Hematopoietic multipotent progenitor cell (in vitro differentiated cells): ENCODE data around the gene TMEM141. TPM values are rescaled to one million over a fixed set of nuclear protein-coding genes. Genes with fewer than 3 reads are reported as not detected.

Source experiments
- DNase-seq, 3 donors: peaks; one replicate each; pipeline ENCODE4 v3.0.0-alpha.2; 2011 to 2015; ENCODE audit warnings: low read depth in 2 of 3, low spot score in 2 of 3
- small RNA-seq: library from RNA; depleted of rRNA; stranded (forward); fragments of <200 nt; gene quantifications from one replicate; pipeline ENCODE3, GENCODE V24; 2012
- total RNA-seq: library from RNA; depleted of rRNA; stranded (reverse); fragments of >200 nt; gene quantifications from one replicate; pipeline ENCODE4 v1.2.3, GENCODE V29; 2012

Gene TMEM141
- total RNA-seq, 1 donor: 47.1 TPM

DNA sequence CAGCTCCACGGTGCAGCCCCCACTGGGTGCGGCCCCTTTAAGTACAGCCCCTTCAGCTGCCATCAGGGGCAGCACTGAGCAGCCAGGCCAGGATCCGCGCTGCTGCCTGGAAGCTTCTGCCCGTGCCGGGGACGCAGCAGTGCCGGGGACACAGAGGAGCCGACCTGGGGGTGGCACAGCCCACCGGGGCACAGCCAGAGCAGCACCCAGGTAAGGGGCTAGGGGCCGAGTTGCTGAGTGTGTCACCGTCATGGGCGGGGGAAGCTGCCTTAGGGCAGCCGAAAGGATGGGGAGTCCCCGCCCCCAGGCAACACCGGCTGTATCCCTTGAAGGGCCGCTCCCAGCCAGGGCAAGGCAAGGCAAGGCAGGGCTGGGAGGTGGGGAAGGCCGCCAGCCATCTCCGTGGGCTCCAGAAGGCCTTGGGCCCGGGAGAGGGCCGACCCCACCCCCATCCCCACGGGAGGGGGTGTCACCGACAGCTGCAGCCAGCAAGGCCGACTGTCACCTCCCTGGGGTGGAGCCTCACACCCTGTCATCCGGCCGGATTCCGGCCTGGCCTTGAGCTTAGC lies 51.3 kb downstream of the TMEM141 start, which contains the start of gene AJM1:
AJM1 (plus strand) TSS at position 99 of the 569 bp plus-strand sequence. CDS start 1,937 bp downstream, outside the sequence.
- peak; percentile 63 to 87 (median 71) for DNase-seq

Small RNA genes lying within 50 kb of the gene (small RNA-seq; reads per million reads assigned to genes)
- gene AL355987.2 (not detected), gene ATP6V1G1P3 (not detected), gene MIR4292 (not detected), gene MIR6722 (not detected)

Other genes starting within 250 kb of the TMEM141 start
- 190 TPM for gene NOTCH1, start 245.3 kb upstream of the TMEM141 start, total RNA-seq
- gene EGFL7, start 128.4 kb upstream of the TMEM141 start, total RNA-seq: 272 TPM
- 76.5 TPM for gene AGPAT2, start 103.9 kb upstream of the TMEM141 start, total RNA-seq
- 227 TPM for gene DIPK1B, start 78.8 kb upstream of the TMEM141 start, total RNA-seq
- 1.3 TPM for gene LCN10, start 48.4 kb upstream of the TMEM141 start, total RNA-seq
- 0.81 TPM for gene LCN6, start 42.8 kb upstream of the TMEM141 start, total RNA-seq
- not detected for gene LCN8, start 33.1 kb upstream of the TMEM141 start, total RNA-seq
- gene LCN15, start 26.8 kb upstream of the TMEM141 start, total RNA-seq: not detected
- gene CCDC183, start 5.0 kb downstream of the TMEM141 start, total RNA-seq: 1.6 TPM
- 66.8 TPM for gene RABL6, start 16.6 kb downstream of the TMEM141 start, total RNA-seq
- gene AJM1, start 51.1 kb downstream of the TMEM141 start, total RNA-seq: 0.27 TPM
- 36.9 TPM for gene PHPT1, start 58.1 kb downstream of the TMEM141 start, total RNA-seq
- 1.1 TPM for gene MAMDC4, start 61.0 kb downstream of the TMEM141 start, total RNA-seq
- gene EDF1, start 75.0 kb downstream of the TMEM141 start, total RNA-seq: 211 TPM
- gene TRAF2, start 95.2 kb downstream of the TMEM141 start, total RNA-seq: 20.5 TPM
- gene FBXW5, start 153.4 kb downstream of the TMEM141 start, total RNA-seq: 179 TPM
- gene C8G, start 153.9 kb downstream of the TMEM141 start, total RNA-seq: 0.81 TPM
- gene LCN12, start 160.9 kb downstream of the TMEM141 start, total RNA-seq: 0.54 TPM
- gene PTGDS, start 186.2 kb downstream of the TMEM141 start, total RNA-seq: not detected
- not detected for gene LCNL1, start 191.6 kb downstream of the TMEM141 start, total RNA-seq
- 16.7 TPM for gene PAXX, start 201.1 kb downstream of the TMEM141 start, total RNA-seq
- gene CLIC3, start 205.2 kb downstream of the TMEM141 start, total RNA-seq: 0.27 TPM
- gene ABCA2, start 236.9 kb downstream of the TMEM141 start, total RNA-seq: 99.1 TPM
- gene FUT7, start 240.7 kb downstream of the TMEM141 start, total RNA-seq: 14.3 TPM